LNCaP clone FGC (cell line): ENCODE measurements around the gene MADCAM1.

Experiments used
- DNase-seq: peaks from one replicate; pipeline ENCODE4 v3.0.0-alpha.2; 2011; ENCODE audit warnings: low read depth
- H3K4me3 ChIP-seq: 2 replicates; pipeline ENCODE4 v1.5.1; 2011; ENCODE audit warnings: mild to moderate bottlenecking, low read depth, low read length, control low read depth
- CTCF ChIP-seq: IDR thresholded peaks from 2 replicates; pipeline ENCODE4 v1.5.1; 2012; ENCODE audit warnings: mild to moderate bottlenecking; ENCODE audit not compliant: control insufficient read depth, insufficient read depth; ENCODE audit errors: extremely low read depth

MADCAM1 gene

GRCh38 chr19:506404-507285 is 10.4 kb downstream of the MADCAM1 start:
- peak; percentile 100 for DNase-seq
- peak overlapping the region; percentile 87 for H3K4me3 ChIP-seq
- TF ChIP-seq CTCF: peak; percentile 93

GRCh38 chr19:507286-508203 is 11.3 kb downstream of the MADCAM1 start, which contains the start of gene TPGS1:
Gene TPGS1 (plus strand): TSS chr19:507497. CDS start chr19:507507, 10 bp downstream.
- no peak for TF ChIP-seq CTCF
- peak within 1 kb of the TSS; percentile 87 for H3K4me3 ChIP-seq
- DNase-seq: no peak

GRCh38 chr19:508204-509150 is 12.2 kb downstream of the MADCAM1 start:
- DNase-seq: no peak
- H3K4me3 ChIP-seq: peak overlapping the region; percentile 87
- TF ChIP-seq CTCF: no peak

- DNase-seq: no peak
- H3K4me3 ChIP-seq: no peak overlapping the region
- peak; percentile 91 for TF ChIP-seq CTCF
These were observed 14.4 kb downstream of the MADCAM1 start for GRCh38 chr19:510606-511100.

GRCh38 chr19:511101-511851 is 15.0 kb downstream of the MADCAM1 start:
- no peak for TF ChIP-seq CTCF
- no peak overlapping the region for H3K4me3 ChIP-seq
- no peak for DNase-seq
